BJ (cell line): Measurements from ENCODE around the gene RP9. TPM values are rescaled to one million over a fixed set of nuclear protein-coding genes. Genes with fewer than 3 reads are reported as not detected.
A peak's percentile ranks its signal among the peaks of the same experiment; 100 is the strongest.

Source experiments
- CTCF ChIA-PET: fragments of 350-600 bp; formaldehyde crosslinking; extraction: SDS; loops from one replicate; lab custom pipeline; 2021; ENCODE audit warnings: antibody characterized with exemption, inconsistent platforms; lab: Yijun Ruan, JAX
- POLR2A ChIA-PET: fragments of 300-600 bp; sonication (Branson Sonifier 250); formaldehyde crosslinking; extraction: SDS; loops from one replicate; lab custom pipeline; 2021; ENCODE audit warnings: antibody characterized with exemption; lab: Charles Lee
- DNase-seq: peaks from one replicate; pipeline ENCODE4 v3.0.0-alpha.2; 2011; ENCODE audit warnings: low read depth
- H3K27me3 ChIP-seq: 2 replicates; pipeline ENCODE4 v1.6.0; 2011; ENCODE audit warnings: low read length; ENCODE audit not compliant: control insufficient read depth, insufficient read depth
- H3K36me3 ChIP-seq: 2 replicates; pipeline ENCODE4 v1.5.1; 2011; ENCODE audit warnings: low read length; ENCODE audit not compliant: control insufficient read depth, insufficient read depth
- H3K4me3 ChIP-seq: 2 replicates; pipeline ENCODE4 v1.5.1; 2011; ENCODE audit warnings: low read depth, mild to moderate bottlenecking, control low read depth, low read length
- polyA plus RNA-seq: library from polyadenylated mRNA; depleted of rRNA; stranded (reverse); fragments of >200 nt; gene quantifications from 2 replicates; pipeline ENCODE4 v1.2.3, GENCODE V29; 2011
- TF ChIP-seq, protein P1 (sequence below): IDR thresholded peaks from 2 replicates; pipeline ENCODE4 v1.5.1; 2011; ENCODE audit warnings: low read depth, mild to moderate bottlenecking, control low read depth, inconsistent platforms, low read length, moderate library complexity; ENCODE audit not compliant: insufficient read depth

Gene RP9
- polyA plus RNA-seq, 1 experiment: 16.2 TPM

DNA sequence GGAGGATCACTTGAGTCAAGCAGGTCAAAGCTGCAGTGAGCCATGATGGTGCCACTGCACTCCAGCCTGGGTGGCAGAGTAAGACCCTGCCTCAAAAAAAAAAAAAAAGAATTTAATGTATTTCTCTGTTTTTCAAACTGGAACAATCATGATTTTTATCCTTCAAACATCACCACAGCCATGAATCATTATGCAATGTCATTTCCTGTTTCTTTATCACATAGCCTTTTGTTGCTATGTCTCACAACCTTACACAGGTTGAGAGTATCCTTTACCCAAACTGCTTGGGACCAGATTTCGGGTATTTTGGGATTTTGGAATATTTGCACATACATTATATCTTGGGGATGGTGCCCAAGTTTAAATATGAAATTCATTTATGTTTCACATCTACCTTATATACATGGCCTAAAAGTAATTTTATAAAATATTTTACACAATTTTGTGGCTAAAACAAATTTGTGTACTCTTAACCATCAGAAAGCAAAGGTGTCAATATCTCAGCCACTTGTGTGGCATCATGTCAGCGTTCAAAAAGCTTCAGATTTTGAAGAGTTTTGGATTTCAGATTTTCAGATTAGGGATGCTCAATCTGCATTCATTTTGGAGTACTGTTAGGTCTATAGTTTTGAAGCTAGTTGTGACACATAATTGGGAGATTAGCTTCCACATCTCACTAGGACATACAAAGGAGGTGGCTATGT is 54.8 kb downstream of the RP9 start:
- Histone ChIP-seq H3K4me3 (no peak overlapping the region), H3K36me3 (no peaks in the 10 kb centered on the region), H3K27me3 (no peaks in the 10 kb centered on the region)
- DNase-seq: no peak
- TF ChIP-seq, protein P1, sequence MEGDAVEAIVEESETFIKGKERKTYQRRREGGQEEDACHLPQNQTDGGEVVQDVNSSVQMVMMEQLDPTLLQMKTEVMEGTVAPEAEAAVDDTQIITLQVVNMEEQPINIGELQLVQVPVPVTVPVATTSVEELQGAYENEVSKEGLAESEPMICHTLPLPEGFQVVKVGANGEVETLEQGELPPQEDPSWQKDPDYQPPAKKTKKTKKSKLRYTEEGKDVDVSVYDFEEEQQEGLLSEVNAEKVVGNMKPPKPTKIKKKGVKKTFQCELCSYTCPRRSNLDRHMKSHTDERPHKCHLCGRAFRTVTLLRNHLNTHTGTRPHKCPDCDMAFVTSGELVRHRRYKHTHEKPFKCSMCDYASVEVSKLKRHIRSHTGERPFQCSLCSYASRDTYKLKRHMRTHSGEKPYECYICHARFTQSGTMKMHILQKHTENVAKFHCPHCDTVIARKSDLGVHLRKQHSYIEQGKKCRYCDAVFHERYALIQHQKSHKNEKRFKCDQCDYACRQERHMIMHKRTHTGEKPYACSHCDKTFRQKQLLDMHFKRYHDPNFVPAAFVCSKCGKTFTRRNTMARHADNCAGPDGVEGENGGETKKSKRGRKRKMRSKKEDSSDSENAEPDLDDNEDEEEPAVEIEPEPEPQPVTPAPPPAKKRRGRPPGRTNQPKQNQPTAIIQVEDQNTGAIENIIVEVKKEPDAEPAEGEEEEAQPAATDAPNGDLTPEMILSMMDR: no peak
- POLR2A ChIA-PET: no interaction called here
- CTCF ChIA-PET: interaction anchor here (0.5 to 1.1 kb wide), 2 partner anchors 8 to 14 kb away, joined by 3 read pairs; no protein-coding TSS in a partner anchor

DNA sequence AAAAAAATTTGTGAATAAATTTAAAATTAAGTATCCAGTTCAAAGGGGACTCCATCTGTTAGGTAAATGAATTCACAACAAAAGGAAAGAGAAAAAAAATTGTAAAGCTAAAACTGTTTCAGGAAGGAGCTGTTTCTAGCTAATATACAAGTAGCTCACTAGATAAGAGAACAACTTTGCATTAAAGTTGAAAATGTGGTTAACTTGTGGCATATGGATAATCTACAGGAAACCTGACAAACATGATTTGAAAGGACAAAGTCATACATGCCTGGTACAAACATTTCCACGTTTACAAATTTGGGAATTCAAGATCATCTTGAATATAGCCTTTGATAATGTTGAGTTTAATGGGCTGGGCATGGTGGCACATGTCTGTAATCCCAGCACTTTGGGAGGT is 55.5 kb downstream of the RP9 start:
- Histone ChIP-seq H3K27me3 (no peaks in the 10 kb centered on the region), H3K4me3 (no peak overlapping the region), H3K36me3 (no peaks in the 10 kb centered on the region)
- TF ChIP-seq, protein P1: no peak
- no peak for DNase-seq
- POLR2A ChIA-PET: no interaction called here
- CTCF ChIA-PET: no interaction called here

DNA sequence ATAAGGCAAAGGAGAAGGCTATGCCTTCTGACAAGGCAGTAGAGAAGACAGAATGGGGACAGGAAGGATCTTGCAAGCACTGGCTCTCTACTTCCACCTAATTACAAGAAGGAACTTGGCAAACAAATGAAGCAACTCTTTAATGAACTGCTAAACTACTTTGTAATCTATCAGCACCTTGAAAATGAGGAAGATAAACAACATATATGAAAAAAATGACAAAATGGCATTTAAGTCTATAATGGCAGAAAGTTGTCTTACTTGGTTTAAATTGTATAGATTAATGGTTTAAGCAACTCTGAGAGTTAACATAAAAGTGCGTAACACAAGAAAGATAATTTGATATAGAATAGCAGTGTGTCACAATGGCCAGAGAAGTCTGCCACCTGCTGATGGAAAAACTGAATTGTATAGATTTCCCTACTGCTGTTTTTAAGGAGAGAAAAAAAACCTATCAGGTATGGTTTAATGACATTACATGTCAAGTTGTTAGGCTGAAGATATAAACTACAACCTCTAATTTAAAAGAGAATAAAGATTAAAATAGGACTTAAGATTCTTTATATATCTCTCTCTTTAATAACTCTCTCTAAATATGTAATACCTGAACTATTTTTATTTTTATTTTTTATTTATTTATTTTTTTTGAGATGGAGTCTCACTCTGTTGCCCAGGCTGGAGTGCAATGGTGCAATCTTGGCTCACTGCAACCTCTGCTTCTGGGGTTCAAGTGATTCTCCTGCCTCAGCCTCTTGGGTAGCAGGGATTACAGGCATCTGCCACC is 58.5 kb downstream of the RP9 start:
- TF ChIP-seq, protein P1: peak; percentile 62
- Histone ChIP-seq H3K36me3 (no peaks in the 10 kb centered on the region), H3K4me3 (no peak overlapping the region), H3K27me3 (no peaks in the 10 kb centered on the region)
- CTCF ChIA-PET: no interaction called here
- POLR2A ChIA-PET: no interaction called here
- no peak for DNase-seq

DNA sequence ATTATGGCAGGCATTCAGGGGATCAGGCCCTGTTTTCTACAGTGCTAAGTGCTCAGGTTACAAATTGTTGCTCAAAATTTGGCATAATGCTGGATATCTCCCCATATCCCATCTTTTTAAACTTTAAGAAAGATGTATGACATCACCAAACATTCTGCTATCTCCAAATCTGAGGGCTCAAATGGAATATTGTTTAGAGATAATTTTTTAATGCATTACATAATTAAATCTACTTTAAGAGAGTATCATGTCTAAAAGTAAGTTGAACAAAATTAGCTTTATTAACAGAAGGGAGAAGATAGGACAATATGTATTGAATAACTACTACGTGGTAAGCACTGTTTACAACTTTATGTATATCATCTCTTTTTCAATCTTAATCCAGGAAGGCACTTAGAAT is 60.5 kb downstream of the RP9 start:
- H3K27me3 ChIP-seq: no peaks in the 10 kb centered on the region
- TF ChIP-seq, protein P1: no peak
- no peak for DNase-seq
- CTCF ChIA-PET: interaction anchor here (0.7 to 1.7 kb wide), 8 partner anchors 9 to 250 kb away, joined by 3 to 6 read pairs (median 4); no protein-coding TSS in a partner anchor
- POLR2A ChIA-PET: no interaction called here
- H3K4me3 ChIP-seq: no peak overlapping the region
- H3K36me3 ChIP-seq: no peaks in the 10 kb centered on the region

DNA sequence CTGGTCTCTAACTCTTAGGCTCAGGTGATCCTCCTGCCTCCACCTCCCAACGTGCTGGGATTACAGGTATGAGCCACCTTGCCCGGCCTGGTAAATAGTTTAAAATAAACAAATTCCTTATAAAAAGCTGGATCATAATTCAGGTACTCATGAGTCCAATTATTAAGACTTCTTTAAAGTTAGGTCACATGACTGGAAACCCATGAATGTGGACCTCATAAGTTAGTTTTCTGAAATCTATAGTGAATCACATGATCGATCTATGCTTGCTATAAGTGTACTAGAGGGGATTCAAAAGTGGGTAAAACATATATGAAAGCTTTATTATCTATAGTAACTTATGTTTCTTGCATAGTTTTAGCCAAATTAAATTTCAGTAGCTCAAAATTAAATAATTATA is 60.9 kb downstream of the RP9 start:
- H3K36me3 ChIP-seq: no peaks in the 10 kb centered on the region
- no peaks in the 10 kb centered on the region for H3K27me3 ChIP-seq
- DNase-seq: no peak
- ChIA-PET POLR2A (no interaction called here), CTCF (interaction anchor here (1.2 to 1.7 kb wide), 5 partner anchors 9 to 202 kb away, joined by 3 to 6 read pairs (median 4); no protein-coding TSS in a partner anchor)
- H3K4me3 ChIP-seq: no peak overlapping the region
- TF ChIP-seq, protein P1: no peak
